Ishikawa (cell line): Measurements from ENCODE around the gene PPM1E.

Source experiments
- EP300 ChIP-seq: IDR thresholded peaks from 2 replicates; pipeline ENCODE4 v1.6.1; 2012; ENCODE audit warnings: borderline replicate concordance
- YY1 ChIP-seq: IDR thresholded peaks from 2 replicates; pipeline ENCODE4 v1.6.1; 2012; ENCODE audit warnings: low read depth
- ZBTB7A ChIP-seq: IDR thresholded peaks from 2 replicates; pipeline ENCODE4 v1.6.1; 2012; ENCODE audit warnings: low read depth

DNA sequence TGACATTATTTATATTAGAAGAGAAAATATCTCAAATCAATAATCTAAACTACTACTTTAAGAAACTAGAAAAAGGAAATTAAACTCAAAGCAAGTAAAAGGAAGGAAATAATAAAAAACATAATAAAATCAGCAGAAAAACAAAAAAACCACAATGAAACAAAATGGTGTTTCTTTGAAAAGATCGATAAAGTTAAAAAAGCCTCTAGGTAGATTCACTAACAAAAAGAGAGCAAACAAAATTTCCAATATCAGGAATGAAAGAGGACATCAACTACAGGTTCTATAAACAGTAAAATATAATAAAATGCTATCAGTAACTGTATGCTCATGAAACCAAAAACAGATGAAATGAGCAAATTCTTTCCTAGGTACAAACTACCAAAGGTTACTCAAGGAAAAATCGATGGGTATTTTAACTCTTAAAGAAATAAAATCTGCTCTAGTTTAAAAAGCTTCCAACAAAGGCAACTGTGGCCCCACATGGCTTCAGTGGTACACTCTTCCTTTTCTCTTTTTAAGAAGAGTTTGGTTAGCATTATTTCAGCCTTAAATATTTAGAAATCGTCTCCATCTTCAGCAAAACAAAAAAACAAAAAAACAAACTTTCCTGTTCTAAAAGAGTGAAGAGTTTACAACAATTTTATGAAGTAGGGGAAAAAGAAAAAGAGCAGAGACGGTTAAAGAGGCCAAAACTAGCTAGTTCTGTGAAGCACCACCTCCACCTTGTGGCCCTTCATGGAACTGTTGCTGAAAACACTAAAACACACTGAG is 248.9 kb downstream of the PPM1E start:
- no peak for TF ChIP-seq EP300
- no peak for TF ChIP-seq ZBTB7A
- TF ChIP-seq YY1, result no peak
